GM21717 (cell line): Measurements from ENCODE around the gene SLC6A5.

Source experiments
- ATAC-seq: cut with Tn5 transposase; IDR thresholded peaks from one replicate; pipeline ENCODE4 v1.9.1; 2021; ENCODE audit warnings: mild to moderate bottlenecking, moderate library complexity; ENCODE audit not compliant: unreplicated experiment

The SLC6A5 gene

DNA sequence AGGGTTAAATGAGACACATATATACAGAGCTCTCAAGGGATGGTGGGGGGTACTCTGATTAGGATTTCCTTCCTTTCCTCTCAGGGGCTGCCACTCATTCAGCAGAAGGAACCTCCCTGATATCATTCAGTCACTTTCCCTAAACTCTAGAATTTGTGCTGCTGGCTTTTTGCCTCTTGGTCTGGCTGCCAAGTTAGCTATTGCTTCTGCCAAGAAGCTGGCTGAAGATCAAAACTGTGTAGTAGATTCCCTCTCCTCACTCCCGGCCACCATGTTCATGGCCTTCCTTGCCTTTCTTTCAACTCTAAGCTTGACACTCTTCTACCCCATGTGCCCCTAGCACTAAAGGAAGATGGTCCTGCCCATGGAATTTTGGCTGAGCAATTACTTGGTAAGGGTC lies 18.7 kb downstream of the SLC6A5 start:
- no peak for ATAC-seq

DNA sequence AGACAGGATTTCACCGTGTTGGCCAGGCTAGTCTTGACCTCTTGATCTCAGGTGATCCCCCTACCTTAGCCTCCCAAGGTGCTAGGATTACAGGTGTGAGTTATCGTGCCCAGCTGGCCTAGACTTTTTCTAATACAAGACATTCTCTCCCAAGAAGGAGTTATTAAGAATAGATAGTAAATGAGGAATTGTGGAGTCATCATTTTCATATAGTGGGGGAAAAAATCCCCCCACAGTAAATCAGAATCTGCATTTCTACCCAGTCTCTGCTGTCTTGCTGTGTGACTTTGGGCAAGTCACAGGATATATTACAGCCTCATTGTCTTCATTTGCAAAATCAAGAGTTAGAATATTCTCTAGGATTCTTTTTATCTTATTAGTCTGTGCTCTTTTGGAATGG lies 21.6 kb downstream of the SLC6A5 start:
- ATAC-seq: no peak

DNA sequence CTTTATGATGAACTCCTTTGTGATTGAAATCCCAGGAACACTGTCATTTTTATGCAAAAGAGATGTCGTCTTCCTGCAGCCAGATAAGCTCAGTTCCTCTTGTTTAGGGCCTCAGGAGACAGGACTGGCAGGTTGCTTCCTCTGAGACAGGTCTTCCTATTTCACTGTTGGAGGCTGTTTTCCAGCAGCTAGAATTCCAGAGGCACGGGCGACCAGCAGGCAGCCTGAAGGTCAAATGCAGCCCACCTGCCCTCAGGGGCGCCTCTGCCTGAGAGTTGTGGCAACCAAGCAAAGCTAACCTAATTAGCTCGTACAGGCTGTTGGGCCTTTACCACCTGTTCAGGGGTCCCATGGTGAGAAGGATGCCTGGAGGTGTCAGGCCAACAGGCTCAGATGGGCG lies 22.3 kb downstream of the SLC6A5 start:
- no peak for ATAC-seq

DNA sequence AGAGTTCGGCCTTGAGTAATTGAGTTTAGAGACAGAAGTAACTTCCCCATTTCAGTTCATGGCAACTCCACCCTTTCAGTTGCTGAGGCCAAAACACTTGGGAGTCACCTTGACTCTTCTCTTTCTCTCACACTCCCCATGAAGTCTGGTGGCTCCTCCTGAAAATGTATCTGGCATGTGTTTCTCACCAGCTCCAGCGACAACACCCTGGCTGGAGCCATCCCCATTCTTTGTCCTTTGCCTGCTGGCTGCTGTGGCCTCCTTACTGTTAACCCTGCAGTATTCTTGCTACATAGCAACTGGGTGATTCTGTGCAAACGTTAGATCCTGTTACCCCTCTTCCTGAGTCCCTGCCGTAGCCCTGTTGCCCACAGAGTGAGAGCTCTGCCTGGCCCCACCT lies 23.8 kb downstream of the SLC6A5 start:
- no peak for ATAC-seq

DNA sequence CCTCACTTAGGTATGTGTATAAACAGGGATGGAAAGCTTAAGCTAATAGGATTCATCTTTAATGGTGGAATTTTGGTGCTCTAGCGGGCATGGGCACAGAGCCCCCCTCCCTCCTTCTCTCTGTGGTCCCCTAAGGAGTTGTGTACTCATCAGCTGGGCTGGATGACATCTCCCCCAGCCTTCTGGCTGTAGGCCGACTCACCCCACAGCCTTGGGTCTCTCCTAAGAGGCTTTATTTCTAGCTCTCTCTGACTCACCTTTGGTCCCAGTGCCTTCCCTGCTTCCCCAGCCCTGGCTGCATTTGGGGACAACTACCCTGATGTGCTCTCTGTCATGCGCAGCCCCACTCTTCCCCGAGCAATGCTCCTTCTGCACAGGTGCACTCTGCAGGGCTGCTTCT lies 26.9 kb downstream of the SLC6A5 start:
- no peak for ATAC-seq

DNA sequence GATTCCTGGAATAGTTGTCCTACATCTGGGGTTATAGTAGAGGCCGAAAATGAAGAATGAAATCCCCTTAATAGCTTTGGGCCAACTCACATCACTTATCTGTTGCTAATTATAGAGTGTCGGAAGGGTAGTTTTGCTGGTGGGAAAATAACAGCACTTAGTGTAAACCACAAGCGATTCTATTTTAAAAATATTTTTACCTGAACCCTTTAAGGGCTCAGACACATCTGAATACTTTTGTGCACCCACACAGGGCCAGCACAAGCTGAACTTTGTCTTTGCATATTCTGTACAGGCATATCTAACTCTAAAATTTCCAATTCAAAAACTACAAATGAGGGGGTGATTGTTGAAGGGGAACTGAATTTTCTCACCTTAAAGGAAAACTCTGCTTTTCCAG lies 27.6 kb downstream of the SLC6A5 start:
- no peak for ATAC-seq

DNA sequence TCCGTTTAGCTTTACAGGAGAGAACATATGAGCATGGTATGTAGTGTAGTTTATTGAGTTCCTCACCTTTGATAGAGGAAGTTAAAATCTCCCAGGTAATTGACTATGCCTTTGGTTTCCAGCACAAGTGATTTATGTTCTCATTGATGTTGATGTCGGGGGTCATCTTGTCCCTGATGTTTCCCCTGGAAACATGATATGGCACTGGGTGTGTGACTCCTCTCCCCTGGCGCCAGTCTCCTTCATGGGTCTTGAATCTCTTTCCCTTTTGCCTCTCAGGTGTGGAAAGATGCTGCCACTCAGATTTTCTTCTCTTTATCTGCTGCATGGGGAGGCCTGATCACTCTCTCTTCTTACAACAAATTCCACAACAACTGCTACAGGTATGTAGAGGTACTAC lies 28.3 kb downstream of the SLC6A5 start:
- ATAC-seq: no peak

DNA sequence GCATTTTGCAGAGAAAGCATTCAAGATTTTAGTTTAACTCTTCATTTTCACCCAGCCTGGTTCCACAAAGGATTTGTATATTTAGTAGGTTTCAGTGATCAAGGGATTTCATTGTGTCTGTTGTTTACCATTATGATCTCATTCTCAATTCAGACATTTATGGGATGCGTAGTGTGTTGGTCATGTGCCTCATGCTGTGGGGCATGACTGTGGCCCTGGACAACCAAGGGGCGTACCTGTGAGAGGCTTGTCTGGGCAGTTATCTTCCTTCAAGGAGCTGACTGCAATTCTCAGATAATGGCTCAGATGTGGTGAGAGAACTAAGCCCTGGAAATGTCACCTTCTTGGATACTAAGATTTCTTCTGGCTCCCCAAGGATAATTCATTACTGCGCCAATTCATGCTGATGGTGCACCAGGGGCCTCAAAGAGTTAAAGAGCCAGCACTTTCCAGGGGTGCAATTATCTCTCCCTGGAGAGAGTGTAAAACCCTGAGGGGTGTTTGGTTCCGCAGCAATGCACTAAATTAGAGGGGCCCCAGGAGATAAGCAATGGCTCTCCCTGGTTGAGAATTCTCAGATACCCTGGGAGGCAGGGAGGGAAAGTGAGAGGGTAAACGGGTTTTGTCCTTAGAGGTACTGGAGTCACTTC lies 32.2 kb downstream of the SLC6A5 start:
- no peak for ATAC-seq

DNA sequence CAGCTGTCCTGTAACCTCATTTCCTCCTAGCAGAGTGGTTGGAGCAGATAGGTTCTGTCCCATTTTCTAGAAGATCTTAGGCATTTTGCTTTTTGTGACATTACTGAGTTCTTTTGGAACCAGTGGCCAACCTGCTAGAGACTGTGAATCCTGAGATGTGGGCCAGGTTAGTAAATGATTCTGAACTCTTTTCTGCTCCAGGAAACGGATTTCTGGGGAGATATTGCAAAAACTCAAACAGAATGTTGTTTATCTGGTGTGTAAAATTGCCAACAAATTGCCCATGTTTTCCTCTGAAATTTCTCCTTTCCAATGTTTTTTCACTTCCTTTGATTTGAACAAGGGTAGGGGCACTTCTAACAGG lies 32.7 kb downstream of the SLC6A5 start:
- no peak for ATAC-seq

DNA sequence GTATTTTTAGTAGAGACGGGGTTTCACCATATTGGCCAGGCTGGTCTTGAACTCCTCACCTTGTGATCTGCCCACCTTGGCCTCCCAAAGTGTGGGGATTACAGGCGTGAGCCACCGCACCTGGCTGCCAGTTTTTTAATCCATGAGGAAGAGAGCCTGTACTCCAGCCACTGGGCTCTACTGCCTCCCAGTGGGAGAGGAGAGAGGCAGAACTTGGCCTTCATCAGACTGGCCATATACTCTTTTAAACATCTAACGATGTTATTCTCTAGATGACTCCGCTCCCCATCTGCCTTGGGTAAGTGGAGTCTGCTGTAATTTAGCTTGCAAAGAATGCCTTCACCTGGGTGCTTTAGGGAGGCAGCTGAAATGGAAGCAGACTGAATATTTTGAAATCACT lies 34.6 kb downstream of the SLC6A5 start:
- ATAC-seq: no peak

DNA sequence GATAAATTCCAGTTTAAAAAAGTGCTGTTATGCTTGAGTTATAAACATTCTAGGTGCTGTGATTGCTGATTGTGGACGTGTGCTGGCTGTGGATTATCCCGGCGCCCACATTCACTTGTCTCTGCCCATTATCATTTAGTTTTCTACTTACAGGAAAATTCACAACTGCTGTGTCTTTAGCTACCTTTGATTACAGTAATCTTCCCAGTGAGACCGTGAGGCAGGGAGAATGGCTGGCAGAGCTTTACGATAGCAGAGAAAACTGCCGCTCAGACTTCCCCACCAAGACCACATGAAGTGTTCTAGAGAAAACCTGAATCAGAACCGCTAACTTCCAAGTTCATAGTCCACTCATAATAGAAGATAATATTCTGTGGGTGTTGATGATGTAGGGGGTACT lies 35.4 kb downstream of the SLC6A5 start:
- no peak for ATAC-seq

DNA sequence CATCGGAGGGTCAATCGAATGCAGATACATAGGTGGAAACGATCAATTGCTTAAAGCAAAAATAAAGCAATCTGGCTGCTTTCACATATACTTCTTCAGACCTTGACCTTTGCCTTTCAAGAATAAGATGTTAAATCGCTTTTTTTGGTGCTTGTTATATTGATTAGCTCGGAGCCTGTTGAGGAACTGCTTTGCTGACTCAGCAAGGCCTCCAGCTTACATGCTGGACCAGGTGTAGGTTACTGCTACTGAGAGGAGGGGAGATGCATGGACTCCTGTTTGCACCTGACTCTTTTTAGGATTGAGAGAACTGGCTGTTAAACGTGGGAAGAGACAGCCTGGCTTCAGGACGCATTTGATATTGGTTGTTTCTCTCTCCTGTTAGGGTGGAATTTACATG lies 38.7 kb downstream of the SLC6A5 start:
- ATAC-seq: no peak

DNA sequence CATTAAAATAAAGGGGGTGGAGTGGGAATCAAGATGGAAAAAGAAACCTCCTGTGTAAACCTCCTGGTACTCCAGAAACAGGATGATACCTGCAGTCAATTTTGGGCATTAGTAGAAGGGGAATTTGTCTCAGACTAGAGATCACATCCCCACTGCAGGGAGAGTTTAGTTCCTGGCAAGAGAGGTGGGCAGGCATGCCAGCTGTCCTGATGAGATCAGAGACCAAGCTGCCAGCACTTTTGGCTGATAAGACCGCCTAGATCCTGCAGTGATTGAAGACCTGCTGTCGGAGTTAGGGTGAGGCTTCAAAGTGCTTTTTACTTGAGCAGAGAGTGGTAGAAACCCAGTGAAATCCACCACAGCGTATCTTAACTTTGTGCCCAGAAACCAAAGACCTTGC lies 40.3 kb downstream of the SLC6A5 start:
- no peak for ATAC-seq

DNA sequence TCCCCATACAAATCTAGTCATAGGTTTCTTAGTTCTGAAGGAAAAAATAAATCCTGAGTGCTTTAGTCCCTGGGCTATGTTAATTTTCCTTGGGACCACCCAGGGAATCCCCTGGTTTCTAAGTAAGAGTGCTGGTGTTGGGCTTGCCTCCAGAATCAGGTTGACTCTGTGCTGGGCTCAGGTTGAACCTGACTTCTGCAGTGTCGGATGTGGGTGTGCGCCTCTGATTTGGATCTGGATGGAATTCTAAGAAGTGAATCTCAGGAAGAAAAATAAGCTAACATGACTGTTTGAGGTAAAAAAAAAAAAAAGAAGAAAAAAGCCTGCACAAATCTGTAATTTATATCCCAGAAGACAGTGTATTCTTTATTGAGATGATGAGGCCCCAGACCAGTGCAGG lies 41.0 kb downstream of the SLC6A5 start:
- ATAC-seq: no peak

DNA sequence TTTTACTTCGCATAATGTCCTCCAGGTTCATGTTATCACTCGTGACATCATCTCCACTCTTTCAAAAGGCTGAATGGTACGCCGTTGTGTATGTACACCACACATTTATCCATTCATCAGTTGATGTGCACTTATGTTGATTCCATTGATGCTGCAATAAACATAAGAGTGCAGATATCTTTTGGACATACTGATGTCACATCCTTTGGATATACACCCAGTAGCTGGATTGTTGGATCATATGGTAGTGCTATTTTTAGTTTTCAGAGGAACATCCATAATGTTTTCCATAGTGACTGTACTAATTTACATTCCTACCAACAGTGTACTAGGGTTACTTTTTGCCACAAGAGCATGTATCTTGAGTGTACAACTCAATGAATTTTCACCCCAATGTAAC lies 45.0 kb downstream of the SLC6A5 start:
- no peak for ATAC-seq

DNA sequence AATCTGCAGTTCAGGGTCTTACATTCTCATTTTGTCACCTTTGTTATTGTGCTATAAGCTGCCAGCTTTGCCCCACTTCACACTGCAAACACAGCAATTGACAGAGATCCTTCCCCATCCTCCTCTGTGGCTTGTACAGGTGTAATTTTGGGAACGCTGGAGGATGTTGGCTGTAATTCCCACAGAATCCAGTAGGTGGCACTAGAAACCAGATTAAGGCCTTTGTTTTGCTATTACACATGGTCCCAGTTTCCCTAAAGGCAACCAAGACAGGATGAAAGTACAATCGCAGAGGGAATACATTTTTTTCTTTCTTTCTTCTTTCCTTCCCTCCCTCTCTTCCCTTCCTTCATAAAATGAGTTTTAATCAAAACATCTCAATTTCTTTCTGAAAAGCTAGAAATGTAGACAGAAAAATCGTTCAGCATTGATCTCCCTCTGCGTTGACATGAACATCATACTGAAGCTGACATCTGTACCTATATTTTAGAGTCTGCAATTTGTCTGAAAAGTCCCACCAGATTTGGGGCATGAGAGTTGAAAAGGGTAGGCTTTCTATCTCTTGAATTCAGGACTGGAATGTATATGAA lies 48.7 kb downstream of the SLC6A5 start:
- peak; percentile 68 for ATAC-seq

DNA sequence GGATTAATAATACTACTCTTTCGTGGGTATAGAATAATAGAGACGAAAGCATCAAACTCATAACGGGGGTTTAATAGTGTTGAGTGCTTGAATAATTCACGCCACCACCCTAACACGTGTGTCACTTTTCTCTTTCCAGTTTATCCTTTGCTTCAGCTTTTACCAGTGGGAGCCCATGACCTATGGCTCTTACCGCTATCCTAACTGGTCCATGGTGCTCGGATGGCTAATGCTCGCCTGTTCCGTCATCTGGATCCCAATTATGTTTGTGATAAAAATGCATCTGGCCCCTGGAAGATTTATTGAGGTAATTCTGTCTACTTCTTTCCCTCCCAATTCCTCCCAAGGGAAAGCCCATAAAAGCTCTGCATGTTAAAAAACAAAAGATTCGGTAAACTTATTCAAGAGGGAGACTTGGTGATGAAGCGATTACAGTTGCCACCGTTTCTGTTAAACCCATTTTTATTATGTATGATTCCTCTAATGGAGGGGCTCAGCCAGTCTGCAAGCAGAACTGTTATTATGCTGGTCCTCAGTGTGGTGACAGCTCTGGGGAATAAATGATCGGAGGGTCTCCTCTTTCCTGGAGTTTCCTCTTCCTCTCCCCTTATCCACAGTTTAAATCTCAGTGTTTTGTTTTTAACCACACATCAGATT lies 52.9 kb downstream of the SLC6A5 start:
- ATAC-seq: no peak

DNA sequence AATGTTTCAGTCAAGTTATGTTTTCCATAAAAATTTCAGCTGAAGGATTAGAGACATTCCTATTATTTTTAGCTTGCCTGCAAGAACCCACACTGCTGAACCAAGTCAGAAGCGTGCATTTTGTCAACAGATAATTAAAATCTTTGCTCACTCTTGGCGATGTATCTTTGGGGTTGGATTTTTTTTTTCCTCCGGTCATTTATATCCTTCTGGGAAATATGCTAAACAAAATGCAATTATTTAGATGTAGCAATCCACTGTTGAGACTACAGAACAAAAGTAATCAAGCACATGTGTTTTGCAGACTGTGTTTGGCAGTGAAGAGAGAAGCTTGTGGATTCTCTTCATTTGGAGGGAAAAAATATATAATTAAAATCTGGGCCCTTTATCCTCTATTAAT lies 54.6 kb downstream of the SLC6A5 start:
- ATAC-seq: no peak

DNA sequence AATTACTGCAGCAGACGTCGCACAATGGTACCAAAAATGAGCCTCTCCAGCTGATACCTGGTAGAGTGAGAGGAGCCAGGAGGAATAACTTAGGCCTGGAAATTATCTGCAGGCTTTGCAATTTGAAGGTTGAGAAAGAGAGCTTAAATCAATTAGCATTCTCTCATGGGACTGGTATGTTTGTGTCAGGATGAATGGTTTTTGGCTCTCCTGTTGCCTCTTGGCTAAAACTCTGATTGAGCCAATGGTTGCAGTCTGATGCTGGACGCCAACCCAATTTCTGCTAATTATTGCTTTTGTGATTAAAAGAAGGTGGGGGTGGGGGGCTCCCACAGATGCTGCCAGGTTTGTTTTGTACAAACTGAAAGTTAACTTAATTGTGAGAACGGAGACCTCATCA lies 57.5 kb downstream of the SLC6A5 start:
- ATAC-seq: no peak

DNA sequence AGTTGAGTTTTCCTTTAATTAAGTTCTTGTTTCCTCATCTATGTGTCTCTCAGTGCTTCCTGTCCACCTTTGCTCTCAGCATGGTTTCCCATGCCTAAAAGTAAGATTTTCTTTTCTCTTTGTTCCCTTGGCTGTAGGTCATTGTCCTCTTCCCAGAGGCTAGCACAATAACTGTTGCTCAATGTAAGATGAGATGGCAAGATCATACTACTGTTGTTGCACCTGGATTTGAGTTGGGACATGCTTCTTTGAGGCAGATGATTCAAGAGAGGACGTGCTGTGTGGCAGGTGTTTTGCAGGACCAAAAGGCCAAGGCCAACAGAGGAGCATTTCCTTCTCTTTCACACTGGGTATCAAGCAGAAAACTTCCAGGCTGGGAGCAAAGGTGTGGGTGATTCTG lies 58.7 kb downstream of the SLC6A5 start:
- no peak for ATAC-seq

DNA sequence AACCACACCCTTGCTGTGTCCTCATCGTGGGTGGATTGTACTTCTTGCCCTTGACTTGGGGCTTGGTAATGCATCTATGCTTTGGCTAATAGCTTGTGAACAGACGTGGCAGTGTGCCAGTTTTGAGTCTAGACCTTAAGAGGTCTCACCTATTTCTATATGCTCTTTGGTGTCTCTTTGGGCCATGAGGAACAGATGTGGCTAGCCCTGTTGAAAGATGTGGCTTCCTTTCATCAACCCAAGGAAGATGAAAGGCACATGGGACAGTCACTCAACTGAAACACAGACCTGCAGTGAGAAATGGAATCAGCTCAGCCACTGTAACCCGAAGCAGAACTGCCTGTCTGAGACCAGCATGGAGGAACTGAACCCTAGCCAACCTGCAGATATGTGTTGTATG lies 62.0 kb downstream of the SLC6A5 start:
- ATAC-seq: no peak

DNA sequence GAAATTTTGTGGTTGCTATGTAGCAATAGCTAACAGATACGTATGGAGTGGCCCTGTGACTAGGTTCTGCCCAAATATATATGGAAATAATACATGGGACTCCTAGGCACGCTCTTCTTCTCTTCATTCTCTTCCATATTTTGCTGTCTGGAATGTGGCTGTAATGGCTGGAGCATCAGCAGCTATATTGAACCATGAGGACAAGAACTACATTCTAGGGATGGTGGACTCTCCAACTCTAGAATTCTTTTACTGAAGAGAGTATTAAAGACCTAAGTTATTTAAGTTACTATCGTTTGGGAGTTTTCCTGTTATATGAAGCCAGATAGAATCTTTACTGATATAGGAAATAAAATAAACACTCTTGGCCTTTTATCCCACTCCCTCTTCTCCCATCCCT lies 62.4 kb downstream of the SLC6A5 start:
- no peak for ATAC-seq
